KMS-11 (cell line): ENCODE data around the gene PRDX2.

Source experiments
- H2AFZ ChIP-seq: fragments of 200-600 bp; sonication (generic); 2 replicates; pipeline ENCODE4 v1.6.1; 2016; ENCODE audit warnings: antibody characterized with exemption, mixed run types, low read depth
- H3K27ac ChIP-seq: fragments of 200-600 bp; sonication (generic); 2 replicates; pipeline ENCODE4 v1.6.1; 2016; ENCODE audit warnings: mild to moderate bottlenecking, mixed run types
- H3K27me3 ChIP-seq: fragments of 200-600 bp; sonication (generic); 2 replicates; pipeline ENCODE4 v1.6.1; 2017; ENCODE audit warnings: mild to moderate bottlenecking, low read depth, mixed run types, moderate library complexity; ENCODE audit not compliant: insufficient read depth
- H3K36me3 ChIP-seq: fragments of 200-600 bp; sonication (generic); 2 replicates; pipeline ENCODE4 v1.6.1; 2017; ENCODE audit warnings: mild to moderate bottlenecking, mixed run types; ENCODE audit not compliant: insufficient read depth
- H3K4me1 ChIP-seq: fragments of 200-600 bp; sonication (generic); 2 replicates; pipeline ENCODE4 v1.6.1; 2016; ENCODE audit warnings: mild to moderate bottlenecking, low read depth, mixed run types; ENCODE audit not compliant: poor library complexity, severe bottlenecking
- H3K4me2 ChIP-seq: fragments of 200-600 bp; sonication (generic); 2 replicates; pipeline ENCODE4 v1.7.0; 2016; ENCODE audit warnings: mild to moderate bottlenecking, mixed run types
- H3K4me3 ChIP-seq: fragments of 200-600 bp; sonication (generic); IDR thresholded peaks from 2 replicates; pipeline ENCODE4 v1.6.1; 2017; ENCODE audit warnings: low read depth, low read length, mixed read lengths; ENCODE audit not compliant: insufficient read depth
- H3K79me2 ChIP-seq: fragments of 200-600 bp; sonication (generic); 2 replicates; pipeline ENCODE4 v1.6.1; 2016; ENCODE audit warnings: low read depth, mixed run types; ENCODE audit not compliant: insufficient read depth
- H3K9ac ChIP-seq: fragments of 200-600 bp; sonication (generic); 2 replicates; pipeline ENCODE4 v1.6.1; 2016; ENCODE audit warnings: mild to moderate bottlenecking, mixed run types
- H4K20me1 ChIP-seq: fragments of 200-600 bp; sonication (generic); 2 replicates; pipeline ENCODE4 v1.6.1; 2016; ENCODE audit warnings: mild to moderate bottlenecking, mixed run types; ENCODE audit not compliant: insufficient read depth
- TF ChIP-seq, protein P1 (sequence below): fragments of 200-600 bp; sonication (generic); conservative IDR thresholded peaks from 2 replicates; pipeline ENCODE4 v1.6.1; 2017; ENCODE audit warnings: low read depth, mild to moderate bottlenecking, antibody characterized with exemption, low read length, moderate library complexity, mixed read lengths

Gene PRDX2

DNA sequence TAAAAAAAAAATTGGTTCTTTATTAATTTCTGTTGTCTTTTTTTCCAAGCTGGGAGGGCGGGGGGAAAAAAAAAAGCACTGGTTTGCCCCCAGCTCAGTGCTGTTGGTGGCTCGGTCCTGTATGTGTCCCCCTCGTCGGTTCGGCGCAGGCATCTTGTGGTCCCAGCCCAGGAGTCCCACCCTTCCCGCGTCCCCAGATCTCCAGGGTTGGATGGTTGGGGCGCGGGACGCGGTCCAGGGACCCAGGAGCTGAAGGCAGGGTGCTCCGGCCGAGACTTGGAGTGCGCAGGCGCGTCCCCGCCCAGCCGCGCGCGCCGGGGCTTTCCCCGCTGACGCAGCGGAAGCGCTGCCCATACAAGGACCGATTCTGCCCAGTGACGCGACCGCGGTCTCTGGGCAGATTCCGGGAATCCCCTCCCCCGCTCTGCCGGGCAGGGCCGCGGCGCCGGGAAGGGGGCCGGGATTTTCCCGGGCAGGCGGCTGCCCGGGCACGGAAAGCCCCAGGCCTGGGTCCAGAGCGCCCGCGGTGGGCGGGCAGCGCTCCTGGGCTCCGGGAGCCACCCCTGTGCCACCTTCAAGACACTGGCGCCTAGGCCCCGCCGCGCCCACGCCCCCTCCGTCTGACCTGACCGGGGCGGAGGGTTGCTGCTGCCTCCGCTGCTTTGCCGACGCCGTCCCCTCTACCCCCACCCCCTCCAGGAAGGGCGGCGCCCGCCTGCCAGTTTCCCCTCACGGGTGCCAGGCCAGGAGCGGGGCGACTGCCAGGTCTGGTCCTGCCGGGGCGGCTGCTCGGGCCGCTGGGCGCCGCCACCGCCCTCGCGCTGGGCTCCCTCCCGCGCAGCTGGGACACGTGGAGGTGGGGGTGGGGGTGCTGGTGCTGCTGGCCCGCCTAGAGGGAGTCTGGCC lies 8.1 kb downstream of the PRDX2 start:
- H3K27ac ChIP-seq = peak overlapping the region; percentile 78
- TF ChIP-seq, protein P1, sequence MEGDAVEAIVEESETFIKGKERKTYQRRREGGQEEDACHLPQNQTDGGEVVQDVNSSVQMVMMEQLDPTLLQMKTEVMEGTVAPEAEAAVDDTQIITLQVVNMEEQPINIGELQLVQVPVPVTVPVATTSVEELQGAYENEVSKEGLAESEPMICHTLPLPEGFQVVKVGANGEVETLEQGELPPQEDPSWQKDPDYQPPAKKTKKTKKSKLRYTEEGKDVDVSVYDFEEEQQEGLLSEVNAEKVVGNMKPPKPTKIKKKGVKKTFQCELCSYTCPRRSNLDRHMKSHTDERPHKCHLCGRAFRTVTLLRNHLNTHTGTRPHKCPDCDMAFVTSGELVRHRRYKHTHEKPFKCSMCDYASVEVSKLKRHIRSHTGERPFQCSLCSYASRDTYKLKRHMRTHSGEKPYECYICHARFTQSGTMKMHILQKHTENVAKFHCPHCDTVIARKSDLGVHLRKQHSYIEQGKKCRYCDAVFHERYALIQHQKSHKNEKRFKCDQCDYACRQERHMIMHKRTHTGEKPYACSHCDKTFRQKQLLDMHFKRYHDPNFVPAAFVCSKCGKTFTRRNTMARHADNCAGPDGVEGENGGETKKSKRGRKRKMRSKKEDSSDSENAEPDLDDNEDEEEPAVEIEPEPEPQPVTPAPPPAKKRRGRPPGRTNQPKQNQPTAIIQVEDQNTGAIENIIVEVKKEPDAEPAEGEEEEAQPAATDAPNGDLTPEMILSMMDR = no peak
- H3K9ac ChIP-seq = peak overlapping the region; percentile 76
- H3K4me3 ChIP-seq = no peak overlapping the region
- H3K4me2 ChIP-seq = peak overlapping the region; percentile 97
- peaks cover 31% of the 10 kb centered on the region for H3K4me1 ChIP-seq
- peaks cover 20% of the 10 kb centered on the region for H3K79me2 ChIP-seq
- no peaks in the 10 kb centered on the region for H4K20me1 ChIP-seq
- H2AFZ ChIP-seq = peak overlapping the region; percentile 34; the same call in 1 of the 2 replicates
- no peaks in the 10 kb centered on the region for H3K27me3 ChIP-seq
- H3K36me3 ChIP-seq = no peaks in the 10 kb centered on the region

DNA sequence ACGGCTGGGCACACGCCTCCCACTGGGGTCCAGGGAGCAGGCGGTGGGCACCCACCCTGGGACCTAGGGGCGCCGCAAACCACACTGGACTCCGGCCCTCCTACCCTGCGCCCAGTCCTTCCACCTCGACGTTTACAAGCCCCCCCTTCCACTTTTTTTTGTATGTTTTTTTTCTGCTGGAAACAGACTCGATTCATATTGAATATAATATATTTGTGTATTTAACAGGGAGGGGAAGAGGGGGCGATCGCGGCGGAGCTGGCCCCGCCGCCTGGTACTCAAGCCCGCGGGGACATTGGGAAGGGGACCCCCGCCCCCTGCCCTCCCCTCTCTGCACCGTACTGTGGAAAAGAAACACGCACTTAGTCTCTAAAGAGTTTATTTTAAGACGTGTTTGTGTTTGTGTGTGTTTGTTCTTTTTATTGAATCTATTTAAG lies 8.7 kb downstream of the PRDX2 start:
- H3K4me3 ChIP-seq = no peak overlapping the region
- H3K4me2 ChIP-seq = peak overlapping the region; percentile 97
- H3K27ac ChIP-seq = peak overlapping the region; percentile 78
- peak overlapping the region; percentile 76 for H3K9ac ChIP-seq
- no peaks in the 10 kb centered on the region for H3K36me3 ChIP-seq
- H3K79me2 ChIP-seq = peaks cover 20% of the 10 kb centered on the region
- TF ChIP-seq, protein P1 = no peak
- no peaks in the 10 kb centered on the region for H3K27me3 ChIP-seq
- peaks cover 37% of the 10 kb centered on the region for H3K4me1 ChIP-seq
- no peaks in the 10 kb centered on the region for H4K20me1 ChIP-seq
- H2AFZ ChIP-seq = 0 out of 2 replicates have a peak overlapping the region, but pooled peaks have one; percentile 45

DNA sequence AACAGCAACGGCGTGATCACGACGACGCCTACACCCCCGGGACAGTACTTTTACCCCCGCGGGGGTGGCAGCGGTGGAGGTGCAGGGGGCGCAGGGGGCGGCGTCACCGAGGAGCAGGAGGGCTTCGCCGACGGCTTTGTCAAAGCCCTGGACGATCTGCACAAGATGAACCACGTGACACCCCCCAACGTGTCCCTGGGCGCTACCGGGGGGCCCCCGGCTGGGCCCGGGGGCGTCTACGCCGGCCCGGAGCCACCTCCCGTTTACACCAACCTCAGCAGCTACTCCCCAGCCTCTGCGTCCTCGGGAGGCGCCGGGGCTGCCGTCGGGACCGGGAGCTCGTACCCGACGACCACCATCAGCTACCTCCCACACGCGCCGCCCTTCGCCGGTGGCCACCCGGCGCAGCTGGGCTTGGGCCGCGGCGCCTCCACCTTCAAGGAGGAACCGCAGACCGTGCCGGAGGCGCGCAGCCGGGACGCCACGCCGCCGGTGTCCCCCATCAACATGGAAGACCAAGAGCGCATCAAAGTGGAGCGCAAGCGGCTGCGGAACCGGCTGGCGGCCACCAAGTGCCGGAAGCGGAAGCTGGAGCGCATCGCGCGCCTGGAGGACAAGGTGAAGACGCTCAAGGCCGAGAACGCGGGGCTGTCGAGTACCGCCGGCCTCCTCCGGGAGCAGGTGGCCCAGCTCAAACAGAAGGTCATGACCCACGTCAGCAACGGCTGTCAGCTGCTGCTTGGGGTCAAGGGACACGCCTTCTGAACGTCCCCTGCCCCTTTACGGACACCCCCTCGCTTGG lies 9.3 kb downstream of the PRDX2 start:
- Histone ChIP-seq H3K4me3 (no peak overlapping the region), H3K27ac (peak overlapping the region; percentile 78), H4K20me1 (no peaks in the 10 kb centered on the region), H3K4me2 (peak overlapping the region; percentile 97), H2AFZ (peak overlapping the region; percentile 45; the same call in 1 of the 2 replicates), H3K27me3 (no peaks in the 10 kb centered on the region), H3K4me1 (peaks cover 44% of the 10 kb centered on the region), H3K79me2 (peaks cover 20% of the 10 kb centered on the region), H3K9ac (peak overlapping the region; percentile 76), H3K36me3 (no peaks in the 10 kb centered on the region)
- TF ChIP-seq, protein P1 = no peak

DNA sequence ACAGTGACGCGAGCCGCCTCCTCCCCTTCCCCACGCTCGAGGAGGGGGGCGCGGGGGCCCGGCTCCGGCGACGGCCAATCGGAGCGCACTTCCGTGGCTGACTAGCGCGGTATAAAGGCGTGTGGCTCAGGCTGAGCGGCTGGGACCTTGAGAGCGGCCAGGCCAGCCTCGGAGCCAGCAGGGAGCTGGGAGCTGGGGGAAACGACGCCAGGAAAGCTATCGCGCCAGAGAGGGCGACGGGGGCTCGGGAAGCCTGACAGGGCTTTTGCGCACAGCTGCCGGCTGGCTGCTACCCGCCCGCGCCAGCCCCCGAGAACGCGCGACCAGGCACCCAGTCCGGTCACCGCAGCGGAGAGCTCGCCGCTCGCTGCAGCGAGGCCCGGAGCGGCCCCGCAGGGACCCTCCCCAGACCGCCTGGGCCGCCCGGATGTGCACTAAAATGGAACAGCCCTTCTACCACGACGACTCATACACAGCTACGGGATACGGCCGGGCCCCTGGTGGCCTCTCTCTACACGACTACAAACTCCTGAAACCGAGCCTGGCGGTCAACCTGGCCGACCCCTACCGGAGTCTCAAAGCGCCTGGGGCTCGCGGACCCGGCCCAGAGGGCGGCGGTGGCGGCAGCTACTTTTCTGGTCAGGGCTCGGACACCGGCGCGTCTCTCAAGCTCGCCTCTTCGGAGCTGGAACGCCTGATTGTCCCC lies 10.1 kb downstream of the PRDX2 start, which contains the start of gene JUNB:
TSS of gene JUNB (plus strand) at position 142 of the 706 bp plus-strand sequence. CDS start at position 428, 286 bp downstream.
- Histone ChIP-seq H4K20me1 (no peaks in the 10 kb centered on the region), H3K9ac (peak within 1 kb of the TSS; percentile 76), H2AFZ (peak within 1 kb of the TSS; percentile 45), H3K36me3 (no peaks in the 10 kb centered on the region), H3K4me2 (peak within 1 kb of the TSS; percentile 97), H3K27me3 (no peaks in the 10 kb centered on the region), H3K4me3 (no peak within 1 kb of the TSS), H3K27ac (peak within 1 kb of the TSS; percentile 93), H3K4me1 (peaks cover 50% of the 10 kb centered on the region), H3K79me2 (peaks cover 20% of the 10 kb centered on the region)
- TF ChIP-seq, protein P1 = no peak
